GM19351 (cell line): ENCODE measurements around the gene RNF130.
A peak's percentile ranks its signal among the peaks of the same experiment; 100 is the strongest.

Experiments
- ATAC-seq: cut with Tn5 transposase; IDR thresholded peaks from one replicate; pipeline ENCODE4 v1.9.1; 2021; ENCODE audit warnings: mild to moderate bottlenecking, moderate library complexity; ENCODE audit not compliant: unreplicated experiment

The RNF130 gene

GRCh38 chr5:180086816-180087399, 15.3 kb upstream of the RNF130 start:
- ATAC-seq, result no peak

- no peak for ATAC-seq
Measured at GRCh38 chr5:180085837-180086236, 14.3 kb upstream of the RNF130 start.

- ATAC-seq, result no peak
Measured at GRCh38 chr5:180084638-180085561, 13.3 kb upstream of the RNF130 start.

- no peak for ATAC-seq
Measured at GRCh38 chr5:180083529-180084060, 12.0 kb upstream of the RNF130 start.

- no peak for ATAC-seq
Measured at GRCh38 chr5:180082633-180083420, 11.3 kb upstream of the RNF130 start.

- no peak for ATAC-seq
Measured at GRCh38 chr5:180081481-180081880, 9.9 kb upstream of the RNF130 start.

- no peak for ATAC-seq
Measured at GRCh38 chr5:180080486-180081280, 9.1 kb upstream of the RNF130 start.

- no peak for ATAC-seq
Measured at GRCh38 chr5:180079702-180080466, 8.3 kb upstream of the RNF130 start.

- ATAC-seq, result no peak
Measured at GRCh38 chr5:180078348-180078747, 6.8 kb upstream of the RNF130 start.

- ATAC-seq, result no peak
Measured at GRCh38 chr5:180077594-180078284, 6.2 kb upstream of the RNF130 start.

GRCh38 chr5:180075703-180076102, 4.1 kb upstream of the RNF130 start:
- ATAC-seq, result no peak

- no peak for ATAC-seq
Measured at GRCh38 chr5:180074462-180074861, 2.9 kb upstream of the RNF130 start.

- ATAC-seq, result no peak
Measured at GRCh38 chr5:180072556-180072955, 997 bp upstream of the RNF130 start.

GRCh38 chr5:180072256-180072548, 643 bp upstream of the RNF130 start:
- no peak for ATAC-seq

- ATAC-seq, result peak; percentile 8
Measured at GRCh38 chr5:180070756-180071530, 616 bp downstream of the RNF130 start.

- no peak for ATAC-seq
Measured at GRCh38 chr5:180069589-180070247, 1.8 kb downstream of the RNF130 start.

- ATAC-seq, result no peak
Measured at GRCh38 chr5:180068519-180069090, 3.0 kb downstream of the RNF130 start.

GRCh38 chr5:180067986-180068385, 3.6 kb downstream of the RNF130 start:
- ATAC-seq, result no peak
